ENCODE data around the gene CD300E.

Gene CD300E

DNA sequence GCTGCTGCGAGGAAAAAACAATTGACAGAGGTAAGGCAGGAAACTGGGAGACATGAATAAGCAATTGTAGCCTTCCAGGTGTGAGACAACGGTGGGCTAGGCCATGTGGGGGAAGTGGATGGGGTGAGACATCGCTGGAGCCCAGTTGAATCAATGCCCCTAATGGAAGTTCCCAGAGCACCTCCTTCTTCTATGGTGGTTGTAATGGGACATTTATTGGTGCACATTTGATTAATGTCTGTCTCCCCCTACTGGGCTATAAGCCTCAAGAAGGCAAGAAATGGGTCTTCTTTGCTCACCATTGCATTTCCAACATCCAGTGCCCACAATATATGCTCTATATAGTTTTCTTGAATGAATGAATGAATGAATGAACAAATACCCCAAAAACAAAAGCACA, 22.7 kb upstream of the CD300E start:
- peak; percentile 53; the same call in 2 of the 3 replicates for ATAC-seq (ENCODE audit: low read depth)
- no peak overlapping the region for H3K27ac ChIP-seq (ENCODE audit: poor library complexity, severe bottlenecking)

GRCh38 chr17:74645010-74645409, 21.5 kb upstream of the CD300E start:
- no peak overlapping the region for H3K4me3 ChIP-seq (ENCODE audit: severe bottlenecking)
- no peaks in the 10 kb centered on the region for H3K9me3 ChIP-seq (ENCODE audit: severe bottlenecking)
- H3K27me3 ChIP-seq (ENCODE audit: insufficient read depth, poor library complexity, severe bottlenecking) = peaks cover 39% of the 10 kb centered on the region
- H3K27ac ChIP-seq (ENCODE audit: poor library complexity, severe bottlenecking) = no peak overlapping the region
- H3K4me1 ChIP-seq (ENCODE audit: insufficient read depth, poor library complexity, severe bottlenecking) = no peaks in the 10 kb centered on the region
- H3K36me3 ChIP-seq (ENCODE audit: low read depth) = no peaks in the 10 kb centered on the region
- ATAC-seq (ENCODE audit: low read depth) = no peak
- TF ChIP-seq, protein P1, sequence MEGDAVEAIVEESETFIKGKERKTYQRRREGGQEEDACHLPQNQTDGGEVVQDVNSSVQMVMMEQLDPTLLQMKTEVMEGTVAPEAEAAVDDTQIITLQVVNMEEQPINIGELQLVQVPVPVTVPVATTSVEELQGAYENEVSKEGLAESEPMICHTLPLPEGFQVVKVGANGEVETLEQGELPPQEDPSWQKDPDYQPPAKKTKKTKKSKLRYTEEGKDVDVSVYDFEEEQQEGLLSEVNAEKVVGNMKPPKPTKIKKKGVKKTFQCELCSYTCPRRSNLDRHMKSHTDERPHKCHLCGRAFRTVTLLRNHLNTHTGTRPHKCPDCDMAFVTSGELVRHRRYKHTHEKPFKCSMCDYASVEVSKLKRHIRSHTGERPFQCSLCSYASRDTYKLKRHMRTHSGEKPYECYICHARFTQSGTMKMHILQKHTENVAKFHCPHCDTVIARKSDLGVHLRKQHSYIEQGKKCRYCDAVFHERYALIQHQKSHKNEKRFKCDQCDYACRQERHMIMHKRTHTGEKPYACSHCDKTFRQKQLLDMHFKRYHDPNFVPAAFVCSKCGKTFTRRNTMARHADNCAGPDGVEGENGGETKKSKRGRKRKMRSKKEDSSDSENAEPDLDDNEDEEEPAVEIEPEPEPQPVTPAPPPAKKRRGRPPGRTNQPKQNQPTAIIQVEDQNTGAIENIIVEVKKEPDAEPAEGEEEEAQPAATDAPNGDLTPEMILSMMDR (IDR thresholded peaks at IDR 0.05; ENCODE audit: poor library complexity, severe bottlenecking) = no peak
- DNase-seq (ENCODE audit: low spot score) = no peak

More for the DNA sequence above, 22.7 kb upstream of the CD300E start:
- Histone ChIP-seq H3K36me3 (ENCODE audit: low read depth) (no peaks in the 10 kb centered on the region), H3K27me3 (ENCODE audit: insufficient read depth, poor library complexity, severe bottlenecking) (peaks cover 50% of the 10 kb centered on the region), H3K4me3 (ENCODE audit: severe bottlenecking) (no peak overlapping the region), H3K4me1 (ENCODE audit: insufficient read depth, poor library complexity, severe bottlenecking) (no peaks in the 10 kb centered on the region), H3K9me3 (ENCODE audit: severe bottlenecking) (no peaks in the 10 kb centered on the region)
- no peak for DNase-seq (ENCODE audit: low spot score)
- TF ChIP-seq, protein P1 (IDR thresholded peaks at IDR 0.05; ENCODE audit: poor library complexity, severe bottlenecking) = peak; percentile 49

DNA sequence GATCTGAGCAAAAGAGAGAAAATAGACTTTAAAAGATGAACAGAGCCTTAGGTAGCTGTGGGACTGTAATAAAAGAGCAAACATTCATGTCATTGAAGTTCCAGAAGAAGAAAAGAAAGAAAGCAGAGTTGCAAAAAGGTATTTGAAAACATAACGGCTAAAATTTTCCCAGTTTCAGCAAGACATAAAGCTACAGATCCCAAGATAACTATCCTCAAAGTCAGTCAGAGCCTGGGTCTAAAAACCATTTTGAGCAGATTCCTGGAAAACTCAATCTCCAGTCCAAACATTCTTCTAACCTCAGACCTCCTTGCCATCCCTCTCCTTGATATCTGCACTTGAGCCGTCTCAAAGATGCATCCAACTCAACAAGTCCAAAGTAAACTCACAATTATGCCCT, 20.9 kb upstream of the CD300E start:
- H3K4me1 ChIP-seq (ENCODE audit: insufficient read depth, poor library complexity, severe bottlenecking) = no peaks in the 10 kb centered on the region
- no peaks in the 10 kb centered on the region for H3K9me3 ChIP-seq (ENCODE audit: severe bottlenecking)

GRCh38 chr17:74643826-74644225, 20.3 kb upstream of the CD300E start:
- Histone ChIP-seq H3K27me3 (ENCODE audit: insufficient read depth, poor library complexity, severe bottlenecking) (peaks cover 38% of the 10 kb centered on the region), H3K36me3 (ENCODE audit: low read depth) (no peaks in the 10 kb centered on the region), H3K4me3 (ENCODE audit: severe bottlenecking) (no peak overlapping the region), H3K9me3 (ENCODE audit: severe bottlenecking) (no peaks in the 10 kb centered on the region), H3K27ac (ENCODE audit: poor library complexity, severe bottlenecking) (no peak overlapping the region), H3K4me1 (ENCODE audit: insufficient read depth, poor library complexity, severe bottlenecking) (no peaks in the 10 kb centered on the region)
- no peak for ATAC-seq (ENCODE audit: low read depth)
- TF ChIP-seq, protein P1 (IDR thresholded peaks at IDR 0.05; ENCODE audit: poor library complexity, severe bottlenecking) = no peak
- DNase-seq (ENCODE audit: low spot score) = no peak

More for the DNA sequence above, 20.9 kb upstream of the CD300E start:
- Histone ChIP-seq H3K4me3 (ENCODE audit: severe bottlenecking) (no peak overlapping the region), H3K27me3 (ENCODE audit: insufficient read depth, poor library complexity, severe bottlenecking) (peaks cover 39% of the 10 kb centered on the region), H3K36me3 (ENCODE audit: low read depth) (no peaks in the 10 kb centered on the region), H3K27ac (ENCODE audit: poor library complexity, severe bottlenecking) (no peak overlapping the region)
- DNase-seq (ENCODE audit: low spot score) (no peak), ATAC-seq (ENCODE audit: low read depth) (no peak)
- TF ChIP-seq, protein P1 (IDR thresholded peaks at IDR 0.05; ENCODE audit: poor library complexity, severe bottlenecking) = no peak

DNA sequence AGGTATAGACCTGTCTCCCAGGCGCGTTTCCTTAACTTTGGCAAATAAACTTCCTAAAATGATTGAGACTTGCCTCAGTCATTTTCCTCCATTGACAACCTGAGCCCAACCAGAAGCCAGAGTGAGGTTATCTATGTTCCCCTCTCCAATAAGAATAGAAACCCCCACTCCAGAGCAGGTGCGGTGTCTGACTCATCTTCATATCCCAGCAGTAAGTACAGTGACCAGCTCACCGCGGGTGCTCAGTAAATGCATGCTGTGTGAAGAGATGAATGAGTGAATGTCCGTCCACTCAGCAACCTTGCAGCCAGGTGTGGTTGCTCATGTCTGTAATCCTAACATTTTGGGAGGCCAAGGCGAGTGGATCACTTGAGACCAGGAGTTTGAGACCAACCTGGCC, 19.5 kb upstream of the CD300E start:
- Histone ChIP-seq H3K4me1 (ENCODE audit: insufficient read depth, poor library complexity, severe bottlenecking) (no peaks in the 10 kb centered on the region), H3K27me3 (ENCODE audit: insufficient read depth, poor library complexity, severe bottlenecking) (peaks cover 37% of the 10 kb centered on the region), H3K36me3 (ENCODE audit: low read depth) (no peaks in the 10 kb centered on the region), H3K9me3 (ENCODE audit: severe bottlenecking) (no peaks in the 10 kb centered on the region), H3K27ac (ENCODE audit: poor library complexity, severe bottlenecking) (no peak overlapping the region), H3K4me3 (ENCODE audit: severe bottlenecking) (no peak overlapping the region)
- TF ChIP-seq, protein P1 (IDR thresholded peaks at IDR 0.05; ENCODE audit: poor library complexity, severe bottlenecking) = no peak
- no peak for ATAC-seq (ENCODE audit: low read depth)
- DNase-seq (ENCODE audit: low spot score) = no peak

All from RWPE2 (cell line).